Measurements from ENCODE around the gene CTIF.

Gene CTIF

GRCh38 chr18:48707636-48708296, 168.9 kb downstream of the CTIF start:
- TF ChIP-seq CTCF (IDR thresholded peaks at IDR 0.05; ENCODE audit: insufficient read depth, low read depth, low read length, missing control alignments) = no peak
- DNase-seq (ENCODE audit: low read depth) = no peak
- no peak overlapping the region for H3K4me3 ChIP-seq (ENCODE audit: low read depth, low read length)

GRCh38 chr18:48708807-48709206, 170.0 kb downstream of the CTIF start:
- H3K4me3 ChIP-seq (ENCODE audit: low read depth, low read length) = no peak overlapping the region
- no peak for TF ChIP-seq CTCF (IDR thresholded peaks at IDR 0.05; ENCODE audit: insufficient read depth, low read depth, low read length, missing control alignments)
- DNase-seq (ENCODE audit: low read depth) = no peak

- no peak for TF ChIP-seq CTCF (IDR thresholded peaks at IDR 0.05; ENCODE audit: insufficient read depth, low read depth, low read length, missing control alignments)
- no peak overlapping the region for H3K4me3 ChIP-seq (ENCODE audit: low read depth, low read length)
- DNase-seq (ENCODE audit: low read depth) = no peak
Measured at GRCh38 chr18:48709371-48710062, 170.7 kb downstream of the CTIF start.

- DNase-seq (ENCODE audit: low read depth) = peak; percentile 69
- TF ChIP-seq CTCF (IDR thresholded peaks at IDR 0.05; ENCODE audit: insufficient read depth, low read depth, low read length, missing control alignments) = peak; percentile 54
- no peak overlapping the region for H3K4me3 ChIP-seq (ENCODE audit: low read depth, low read length)
Measured at GRCh38 chr18:48711651-48712486, 173.0 kb downstream of the CTIF start.

GRCh38 chr18:48713309-48713708, 174.5 kb downstream of the CTIF start:
- TF ChIP-seq CTCF (IDR thresholded peaks at IDR 0.05; ENCODE audit: insufficient read depth, low read depth, low read length, missing control alignments) = no peak
- H3K4me3 ChIP-seq (ENCODE audit: low read depth, low read length) = no peak overlapping the region
- DNase-seq (ENCODE audit: low read depth) = no peak

GRCh38 chr18:48714873-48715272, 176.0 kb downstream of the CTIF start:
- DNase-seq (ENCODE audit: low read depth) = no peak
- no peak overlapping the region for H3K4me3 ChIP-seq (ENCODE audit: low read depth, low read length)
- TF ChIP-seq CTCF (IDR thresholded peaks at IDR 0.05; ENCODE audit: insufficient read depth, low read depth, low read length, missing control alignments) = no peak
